Transverse colon (tissue), 4 donors: Measurements from ENCODE around the gene CREBZF.

Experiments used
- EP300 ChIP-seq: sonication (generic); formaldehyde crosslinking; IDR thresholded peaks from one replicate; pipeline ENCODE4 v1.6.1; 2017; ENCODE audit warnings: antibody characterized with exemption, low read depth
- POLR2A ChIP-seq: fragments of 450-650 bp; IDR thresholded peaks from one replicate; pipeline ENCODE4 v1.6.1; 2016; ENCODE audit warnings: antibody characterized with exemption, mild to moderate bottlenecking, moderate library complexity
- POLR2AphosphoS5 ChIP-seq, 3 donors: sonication (generic); formaldehyde crosslinking; IDR thresholded peaks; one replicate each; pipeline ENCODE4 v1.6.1; 2016; ENCODE audit warnings: antibody characterized with exemption in 3 of 3
- TF ChIP-seq, protein P1 (sequence below), 5 experiments: fragments of 200-600 bp in 3 of 5; fragments of 450-650 bp in 2 of 5; sonication (generic) in 3 of 5; IDR thresholded peaks; 1 replicate in 2 of 5; 2 replicates in 3 of 5; pipeline ENCODE4 v1.5.1; 2016 to 2017; ENCODE audit warnings: antibody characterized with exemption in 5 of 5, inconsistent platforms in 3 of 5, mild to moderate bottlenecking in 2 of 5, moderate library complexity in 1 of 5

- TF ChIP-seq, protein P1, sequence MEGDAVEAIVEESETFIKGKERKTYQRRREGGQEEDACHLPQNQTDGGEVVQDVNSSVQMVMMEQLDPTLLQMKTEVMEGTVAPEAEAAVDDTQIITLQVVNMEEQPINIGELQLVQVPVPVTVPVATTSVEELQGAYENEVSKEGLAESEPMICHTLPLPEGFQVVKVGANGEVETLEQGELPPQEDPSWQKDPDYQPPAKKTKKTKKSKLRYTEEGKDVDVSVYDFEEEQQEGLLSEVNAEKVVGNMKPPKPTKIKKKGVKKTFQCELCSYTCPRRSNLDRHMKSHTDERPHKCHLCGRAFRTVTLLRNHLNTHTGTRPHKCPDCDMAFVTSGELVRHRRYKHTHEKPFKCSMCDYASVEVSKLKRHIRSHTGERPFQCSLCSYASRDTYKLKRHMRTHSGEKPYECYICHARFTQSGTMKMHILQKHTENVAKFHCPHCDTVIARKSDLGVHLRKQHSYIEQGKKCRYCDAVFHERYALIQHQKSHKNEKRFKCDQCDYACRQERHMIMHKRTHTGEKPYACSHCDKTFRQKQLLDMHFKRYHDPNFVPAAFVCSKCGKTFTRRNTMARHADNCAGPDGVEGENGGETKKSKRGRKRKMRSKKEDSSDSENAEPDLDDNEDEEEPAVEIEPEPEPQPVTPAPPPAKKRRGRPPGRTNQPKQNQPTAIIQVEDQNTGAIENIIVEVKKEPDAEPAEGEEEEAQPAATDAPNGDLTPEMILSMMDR (IDR thresholded peaks at IDR 0.05), result no peak
- TF ChIP-seq POLR2A, result no peak
- no peak for TF ChIP-seq EP300
- TF ChIP-seq POLR2AphosphoS5 (IDR thresholded peaks at IDR 0.05), result no peak
These were observed 8.2 kb downstream of the CREBZF start for GRCh38 chr11:85656777-85657176.
